Measurements from ENCODE around the gene OR10A6. TPM values are rescaled to one million over a fixed set of nuclear protein-coding genes. Genes with fewer than 3 reads are reported as not detected.

OR10A6 gene
- not detected for total RNA-seq
- long read RNA-seq, donor 1: 0 reads
- long read RNA-seq, donor 2: 0 reads

DNA sequence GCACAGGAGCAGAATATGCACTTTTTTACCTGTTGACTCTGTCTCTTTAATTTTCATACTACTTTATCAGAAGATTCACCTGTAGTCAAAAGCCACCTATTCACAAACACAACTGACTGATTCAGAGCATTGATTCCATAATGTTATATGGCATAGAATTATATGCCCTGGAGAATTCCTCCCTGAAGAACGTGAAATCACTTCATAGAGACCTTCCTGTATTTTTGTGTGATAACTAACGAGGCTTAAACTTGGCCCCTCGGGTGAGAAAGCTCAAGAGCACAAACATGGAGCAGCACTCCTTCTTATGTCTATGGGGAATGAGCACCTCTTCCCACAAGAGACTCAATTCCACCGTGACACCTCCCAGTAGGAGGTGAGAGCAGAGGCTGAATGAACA lies at the start of gene OR10A6:
OR10A6 (minus strand) TSS at position 101 of the 400 bp plus-strand sequence. CDS start 2,606 bp downstream, outside the sequence.
- Histone ChIP-seq H3K36me3 (ENCODE audit: low read depth) (no peaks in the 10 kb centered on the region), H3K4me1 (ENCODE audit: low read depth) (no peaks in the 10 kb centered on the region)
- TF ChIP-seq, protein P1, sequence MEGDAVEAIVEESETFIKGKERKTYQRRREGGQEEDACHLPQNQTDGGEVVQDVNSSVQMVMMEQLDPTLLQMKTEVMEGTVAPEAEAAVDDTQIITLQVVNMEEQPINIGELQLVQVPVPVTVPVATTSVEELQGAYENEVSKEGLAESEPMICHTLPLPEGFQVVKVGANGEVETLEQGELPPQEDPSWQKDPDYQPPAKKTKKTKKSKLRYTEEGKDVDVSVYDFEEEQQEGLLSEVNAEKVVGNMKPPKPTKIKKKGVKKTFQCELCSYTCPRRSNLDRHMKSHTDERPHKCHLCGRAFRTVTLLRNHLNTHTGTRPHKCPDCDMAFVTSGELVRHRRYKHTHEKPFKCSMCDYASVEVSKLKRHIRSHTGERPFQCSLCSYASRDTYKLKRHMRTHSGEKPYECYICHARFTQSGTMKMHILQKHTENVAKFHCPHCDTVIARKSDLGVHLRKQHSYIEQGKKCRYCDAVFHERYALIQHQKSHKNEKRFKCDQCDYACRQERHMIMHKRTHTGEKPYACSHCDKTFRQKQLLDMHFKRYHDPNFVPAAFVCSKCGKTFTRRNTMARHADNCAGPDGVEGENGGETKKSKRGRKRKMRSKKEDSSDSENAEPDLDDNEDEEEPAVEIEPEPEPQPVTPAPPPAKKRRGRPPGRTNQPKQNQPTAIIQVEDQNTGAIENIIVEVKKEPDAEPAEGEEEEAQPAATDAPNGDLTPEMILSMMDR (IDR thresholded peaks at IDR 0.05): no peak

GRCh38 chr11:7977232-7977917 lies 46.3 kb upstream of the OR10A6 start:
- TF ChIP-seq, protein P1 (IDR thresholded peaks at IDR 0.05): no peak
- intact Hi-C loops (cut with DNase I, micrococcal nuclease): no loop called here
- ATAC-seq (no peak), DNase-seq (no peak)
- Histone ChIP-seq H3K9me3 (no peaks in the 10 kb centered on the region), H3K4me1 (ENCODE audit: low read depth) (no peaks in the 10 kb centered on the region), H3K4me3 (no peak overlapping the region), H3K36me3 (ENCODE audit: low read depth) (no peaks in the 10 kb centered on the region)

More for the DNA sequence above, at the start of gene OR10A6:
- ATAC-seq (no peak), DNase-seq (no peak)
- Histone ChIP-seq H3K4me3 (no peak within 1 kb of the TSS), H3K9me3 (no peaks in the 10 kb centered on the region)
- intact Hi-C loops (cut with DNase I, micrococcal nuclease): no loop called here

DNA sequence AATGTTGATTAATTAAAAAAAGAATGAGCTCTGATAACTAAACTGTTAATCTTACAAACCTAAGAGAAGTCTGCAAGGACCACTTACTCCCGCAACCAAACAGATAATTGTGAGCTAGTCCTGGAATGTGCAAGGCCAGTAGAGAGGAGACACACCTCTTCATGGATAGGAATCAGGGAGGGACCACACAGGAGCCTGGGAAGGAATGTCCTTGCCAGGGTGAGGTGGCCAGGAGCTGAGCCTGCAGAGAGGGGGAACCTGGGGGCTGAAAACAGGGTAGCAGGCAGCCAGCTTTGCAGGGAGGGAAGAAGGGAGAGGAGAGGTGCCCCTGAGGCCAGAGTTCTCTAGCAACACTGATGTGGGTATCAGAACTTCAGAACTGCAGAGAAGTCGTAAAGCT lies 43.6 kb upstream of the OR10A6 start:
- ATAC-seq (no peak), DNase-seq (no peak)
- Histone ChIP-seq H3K9me3 (no peaks in the 10 kb centered on the region), H3K36me3 (ENCODE audit: low read depth) (no peaks in the 10 kb centered on the region), H3K4me3 (no peak overlapping the region), H3K4me1 (ENCODE audit: low read depth) (no peaks in the 10 kb centered on the region)
- intact Hi-C loops (cut with DNase I, micrococcal nuclease): no loop called here
- TF ChIP-seq, protein P1 (IDR thresholded peaks at IDR 0.05): no peak

DNA sequence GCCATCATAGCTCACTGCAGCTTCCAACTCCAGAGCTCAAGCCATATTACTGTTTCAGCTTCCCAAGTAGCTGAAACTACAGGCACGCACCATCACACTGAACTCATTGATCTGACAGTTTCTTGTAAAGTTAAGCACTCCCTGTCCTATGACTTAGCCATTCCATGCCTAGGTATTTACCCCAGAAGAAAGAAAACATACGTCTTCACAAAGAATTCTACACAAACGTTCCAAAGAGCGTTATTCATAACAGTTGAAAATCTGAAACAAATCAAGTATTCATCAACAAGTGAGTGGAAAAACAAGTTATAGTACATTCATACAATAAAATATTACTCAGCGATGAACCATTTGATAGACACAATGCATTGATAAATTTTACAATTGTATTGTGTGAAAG lies 41.9 kb upstream of the OR10A6 start:
- no peaks in the 10 kb centered on the region for H3K36me3 ChIP-seq (ENCODE audit: low read depth)
- H3K4me3 ChIP-seq: no peak overlapping the region
- ATAC-seq (no peak), DNase-seq (no peak)
- H3K4me1 ChIP-seq (ENCODE audit: low read depth): no peaks in the 10 kb centered on the region
- TF ChIP-seq, protein P1 (IDR thresholded peaks at IDR 0.05): no peak
- H3K9me3 ChIP-seq: no peaks in the 10 kb centered on the region
- intact Hi-C loops (cut with DNase I, micrococcal nuclease): no loop called here

DNA sequence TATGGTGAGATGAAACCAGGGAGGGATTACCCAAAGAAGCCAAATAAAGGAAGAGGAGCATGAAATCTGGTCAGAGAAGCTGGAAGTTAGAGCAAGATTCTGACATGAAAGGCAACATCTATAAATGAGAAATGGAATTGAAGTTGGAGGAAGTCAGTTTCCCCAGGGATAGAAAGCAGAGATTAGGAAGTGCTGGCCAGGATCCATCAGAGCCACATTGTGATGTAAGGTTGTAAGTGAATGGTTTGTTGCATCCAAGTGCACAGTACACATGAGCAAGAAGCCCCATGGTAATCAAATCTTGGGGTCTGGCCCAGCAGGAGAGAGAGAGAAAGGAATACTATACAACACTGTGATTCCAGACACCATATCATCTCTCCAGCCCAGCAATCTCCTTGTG lies 40.8 kb upstream of the OR10A6 start:
- H3K4me3 ChIP-seq: no peak overlapping the region
- DNase-seq: no peak
- no peaks in the 10 kb centered on the region for H3K9me3 ChIP-seq
- intact Hi-C loops (cut with DNase I, micrococcal nuclease): no loop called here
- TF ChIP-seq, protein P1 (IDR thresholded peaks at IDR 0.05): no peak
- no peak for ATAC-seq
- H3K4me1 ChIP-seq (ENCODE audit: low read depth): no peaks in the 10 kb centered on the region
- no peaks in the 10 kb centered on the region for H3K36me3 ChIP-seq (ENCODE audit: low read depth)

All from mucosa of descending colon (tissue), 3 donors.